A549 treated with AZD2906 at 1 μM for 4 hours (cell line): ENCODE data around the gene MTFR2. TPM values are rescaled to one million over a fixed set of nuclear protein-coding genes. Genes with fewer than 3 reads are reported as not detected.

ENCODE experiments used
- total RNA-seq: library from RNA; stranded (reverse); fragments of 200-300 nt; extraction: Qiagen RNA extraction; gene quantifications from 5 replicates; pipeline ENCODE4 v1.2.3, GENCODE V29; 2022

Gene MTFR2
- 11.2 to 12.0 TPM (median 11.6 TPM) in 5 replicates for total RNA-seq

DNA sequence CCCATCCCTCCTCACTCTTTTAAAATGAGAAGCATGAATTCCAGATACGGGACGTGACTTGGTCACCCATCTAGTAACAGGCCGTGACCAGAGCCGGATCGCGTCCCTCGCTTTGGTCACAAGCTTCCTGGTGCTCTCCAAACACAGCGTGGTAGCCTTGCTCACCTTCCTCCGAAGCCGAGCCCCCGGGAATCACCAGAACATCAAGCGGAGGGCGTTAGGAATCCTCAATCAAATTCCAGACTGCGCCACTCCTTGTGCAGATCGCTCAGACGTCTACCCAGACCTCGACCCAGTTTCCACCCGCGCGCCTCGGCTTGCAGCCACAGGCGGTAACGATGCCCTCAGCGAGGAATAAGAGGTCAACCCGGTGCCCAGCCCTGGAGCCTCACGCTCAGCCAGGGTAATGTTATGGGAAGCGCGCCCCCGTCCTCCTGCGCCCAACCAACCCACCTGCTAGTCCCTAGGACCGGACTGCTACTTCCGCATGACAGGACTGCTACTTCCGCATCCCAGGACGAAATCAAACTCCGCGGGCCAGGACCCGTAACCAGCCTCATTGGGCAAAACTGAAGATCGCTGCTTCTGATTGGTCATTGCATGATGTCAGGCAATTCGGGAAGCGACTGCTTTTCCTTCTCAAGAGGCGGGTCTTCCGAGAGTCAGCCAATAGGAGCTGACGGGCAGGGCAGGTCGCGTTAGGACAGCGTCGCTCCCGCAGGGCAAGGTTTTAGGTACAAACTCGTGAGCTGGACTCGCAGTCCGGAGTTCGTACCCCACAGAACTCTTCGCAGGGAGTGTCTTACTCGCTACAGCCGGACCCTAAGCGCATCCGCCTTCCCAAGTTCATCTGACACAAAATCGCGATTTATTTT lies at the start of gene MTFR2:
Gene MTFR2 (minus strand): TSS at position 501 of the 875 bp plus-strand sequence. CDS start 1,212 bp downstream, outside the sequence.

DNA sequence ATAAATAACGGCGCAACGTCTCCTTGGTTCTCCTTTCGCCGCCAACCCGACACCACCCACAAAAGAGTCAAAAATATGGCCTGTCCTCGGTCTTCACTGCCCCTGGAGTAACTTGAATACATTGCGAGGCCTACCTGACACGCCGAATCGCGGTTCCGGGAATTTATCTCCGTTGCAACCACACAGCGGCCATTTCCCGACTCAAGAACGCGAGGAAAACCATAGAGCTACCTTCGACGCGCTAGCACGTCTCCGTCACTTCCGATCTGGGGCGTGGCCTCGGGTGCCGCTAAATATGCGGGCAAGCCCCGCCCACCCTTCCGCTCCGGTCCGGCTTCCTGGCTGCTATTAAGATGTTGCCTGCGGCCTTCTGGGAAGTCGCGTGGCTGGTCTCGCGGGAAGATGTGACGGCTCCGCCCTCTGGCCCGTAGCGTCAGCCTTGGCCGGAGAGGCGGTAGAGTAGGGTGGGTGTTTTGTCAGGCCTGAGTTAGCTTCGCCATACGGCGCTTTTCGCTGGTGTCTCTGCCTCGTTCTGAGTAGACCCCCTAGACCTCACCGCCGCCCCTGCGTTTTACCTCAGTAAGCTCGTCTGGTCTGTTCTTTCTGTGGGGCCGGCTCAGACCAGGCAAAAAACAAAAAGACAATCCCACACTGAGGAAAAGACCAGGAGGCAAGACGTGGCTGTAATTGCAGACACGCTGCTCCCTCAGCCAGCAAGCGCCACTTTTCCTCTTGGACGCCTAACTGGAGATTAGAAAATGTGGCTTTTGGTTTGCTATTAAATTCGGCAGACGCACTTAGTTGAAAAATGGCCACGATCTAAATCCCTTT lies 39.7 kb upstream of the MTFR2 start, which contains the start of gene BCLAF1:
Gene BCLAF1 (minus strand): TSS at position 268 of the 831 bp plus-strand sequence. CDS start 9,980 bp downstream, outside the sequence.

Other genes starting within 250 kb of the MTFR2 start
- 51.1 to 90.7 TPM (median 63.8 TPM) in 5 replicates for gene BCLAF1, start 39.5 kb upstream of the MTFR2 start, total RNA-seq